Measurements from ENCODE around the gene MRPL34. TPM values are rescaled to one million over a fixed set of nuclear protein-coding genes. Genes with fewer than 3 reads are reported as not detected.

The MRPL34 gene
- total and polyA plus RNA-seq, 9 of the 15 experiments (the other 6 are each of a cell fraction or from before 2014, with no cell fraction given), result 11.5 to 256 (median 72.5) TPM

DNA sequence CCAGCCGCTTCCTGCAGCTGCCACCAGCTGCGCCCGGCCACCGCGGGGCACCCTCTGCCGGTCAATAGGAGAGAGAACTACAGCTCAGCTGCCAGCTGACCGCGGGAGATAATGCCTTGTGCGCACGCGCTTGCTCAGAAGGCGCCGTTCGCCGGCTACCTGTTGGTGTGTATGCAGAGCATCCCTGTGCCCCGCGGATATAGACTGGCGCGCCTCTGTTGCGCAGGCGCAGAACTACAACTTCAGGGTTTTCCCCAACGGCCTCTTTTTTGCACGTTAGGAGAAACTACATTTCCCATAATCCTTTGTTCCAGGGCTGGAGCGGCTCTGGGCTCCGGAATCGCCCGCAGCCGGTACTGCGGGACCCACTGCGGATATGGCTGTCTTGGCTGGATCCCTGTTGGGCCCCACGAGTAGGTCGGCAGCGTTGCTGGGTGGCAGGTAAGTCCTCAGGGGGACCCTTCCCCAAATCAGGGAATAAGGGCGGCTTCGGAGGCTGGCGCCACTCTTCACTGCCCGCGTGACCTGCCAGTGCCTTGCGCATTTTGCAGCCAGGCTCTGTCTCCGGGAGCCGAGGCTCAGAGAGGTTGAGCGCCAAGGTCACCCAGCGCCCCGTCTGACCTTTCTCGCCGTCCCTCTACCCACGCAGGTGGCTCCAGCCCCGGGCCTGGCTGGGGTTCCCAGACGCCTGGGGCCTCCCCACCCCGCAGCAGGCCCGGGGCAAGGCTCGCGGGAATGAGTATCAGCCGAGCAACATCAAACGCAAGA is at the start of gene MRPL34 (continued):
- TF ChIP-seq PRDM10 (IDR thresholded peaks at IDR 0.05; ENCODE audit: partially characterized antibody) (peak; percentile 41), PKNOX1 (IDR thresholded peaks at IDR 0.05) (peak; percentile 51; the same call in 1 of the 2 replicates), ZC3H4 (CRISPR knock-in tag; IDR thresholded peaks at IDR 0.05; ENCODE audit: borderline replicate concordance) (no peak), MGA (IDR thresholded peaks at IDR 0.05) (peak; percentile 89), RAD21 (CRISPR knock-in tag; conservative IDR thresholded peaks at IDR 0.05 in 1 of 2, IDR thresholded peaks at IDR 0.05 in 1 of 2) (peak; percentile 61 to 66), ZNF764 (CRISPR knock-in tag; IDR thresholded peaks at IDR 0.05; ENCODE audit: low read depth) (no peak), OTX1 (CRISPR knock-in tag; IDR thresholded peaks at IDR 0.05) (no peak)
- TF ChIP-seq, protein P1, sequence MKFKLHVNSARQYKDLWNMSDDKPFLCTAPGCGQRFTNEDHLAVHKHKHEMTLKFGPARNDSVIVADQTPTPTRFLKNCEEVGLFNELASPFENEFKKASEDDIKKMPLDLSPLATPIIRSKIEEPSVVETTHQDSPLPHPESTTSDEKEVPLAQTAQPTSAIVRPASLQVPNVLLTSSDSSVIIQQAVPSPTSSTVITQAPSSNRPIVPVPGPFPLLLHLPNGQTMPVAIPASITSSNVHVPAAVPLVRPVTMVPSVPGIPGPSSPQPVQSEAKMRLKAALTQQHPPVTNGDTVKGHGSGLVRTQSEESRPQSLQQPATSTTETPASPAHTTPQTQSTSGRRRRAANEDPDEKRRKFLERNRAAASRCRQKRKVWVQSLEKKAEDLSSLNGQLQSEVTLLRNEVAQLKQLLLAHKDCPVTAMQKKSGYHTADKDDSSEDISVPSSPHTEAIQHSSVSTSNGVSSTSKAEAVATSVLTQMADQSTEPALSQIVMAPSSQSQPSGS (CRISPR knock-in tag; IDR thresholded peaks at IDR 0.05), result no peak

Measured in K562 (cell line).